Ovary (tissue), 9 donors: ENCODE results near the gene PARPBP. TPM values are rescaled to one million over a fixed set of nuclear protein-coding genes. Genes with fewer than 3 reads are reported as not detected.

Experiments used
- DNase-seq, 5 donors: peaks; one replicate each; pipeline ENCODE4 v3.0.0-alpha.2; 2019 to 2020
- H3K27ac ChIP-seq, 2 donors: fragments of 200-600 bp; one replicate each; pipeline versions ENCODE4 v1.5.1 to v1.8.0; 2019 to 2022
- H3K27me3 ChIP-seq: fragments of 200-600 bp; one replicate; pipeline ENCODE4 v1.8.0; 2022
- H3K36me3 ChIP-seq: fragments of 200-600 bp; sonication (generic); one replicate; pipeline ENCODE4 v1.5.1; 2019
- H3K4me1 ChIP-seq: one replicate; pipeline ENCODE4 v1.8.1; 2013; ENCODE audit warnings: mild to moderate bottlenecking, moderate library complexity; ENCODE audit not compliant: insufficient read depth
- H3K4me3 ChIP-seq: fragments of 200-600 bp; sonication (generic); one replicate; pipeline ENCODE4 v1.5.1; 2017
- H3K9me3 ChIP-seq, 2 donors: fragments of 200-600 bp in 1 of 2; sonication (generic) in 1 of 2; one replicate each; pipeline versions ENCODE4 v1.5.1 to v1.8.1; 2013 to 2019; ENCODE audit warnings: mild to moderate bottlenecking in 1 of 2, moderate library complexity in 1 of 2
- CTCF ChIP-seq, 3 donors: fragments of 450-650 bp in 2 of 3; fragments of 200-600 bp in 1 of 3; IDR thresholded peaks; one replicate each; pipeline versions ENCODE4 v1.5.1 to v1.8.0; 2016 to 2022; ENCODE audit warnings: antibody characterized with exemption in 3 of 3, mild to moderate bottlenecking in 1 of 3
- EP300 ChIP-seq: sonication (generic); formaldehyde crosslinking; IDR thresholded peaks from one replicate; pipeline ENCODE4 v1.6.1; 2017; ENCODE audit warnings: antibody characterized with exemption
- POLR2A ChIP-seq: fragments of 450-650 bp; IDR thresholded peaks from one replicate; pipeline ENCODE4 v1.6.1; 2017; ENCODE audit warnings: antibody characterized with exemption, mild to moderate bottlenecking, moderate library complexity
- WGBS, 3 donors: extraction: QIAGEN DNeasy Blood & Tissue Kit in 1 of 3; methylation state at CpG; one replicate each; pipeline versions ENCODE4 v1.1.5 to v1.1.7; 2013 to 2017; 5-methylcytosine and 5-hydroxymethylcytosine counted together
- intact Hi-C, 4 donors: fragments of 100-400 bp; cut with DNase I; formaldehyde crosslinking; loops; one replicate each; pipeline versions ENCODE4 v1.11.0 to v1.15.1; 2022 to 2023
- polyA plus RNA-seq, 2 donors: library from polyadenylated mRNA; stranded (reverse); fragments of 200-250 nt in 1 of 2; fragments of 350-450 nt in 1 of 2; fragmentation: Illumina TruSeq in 1 of 2; extraction: RNeasy Lipid Tissue Mini Kit (QIAGEN cat#74804) in 1 of 2; gene quantifications; one replicate each; pipeline ENCODE4 v1.2.3, GENCODE V29; 2013 to 2014
- total RNA-seq, 7 donors: library from RNA; depleted of rRNA in 2 of 7; stranded (reverse); fragments of >200 nt in 2 of 7; fragmentation: NEBNext Ultra II Directional in 3 of 7; extraction: Animal tissue kit (Norgen Biotek cat#: 25700) in 3 of 7; gene quantifications; one replicate each; pipeline versions ENCODE4 v1.1.0 to v1.2.4, GENCODE V29; 2016 to 2023
- donor health status: DM: no; HTN: no; CAD: no; lungs with moderate emphysema.
- donor health status: DM: no; HTN: no; CAD: no.
- donor health status: Bipolar disorder and iron deficiency.
- donor health status: DM: yes; HTN: yes; CAD: no.
- donor health status: DM: no; HTN: no; CAD: no.
- donor health status: DM: yes; HTN: yes; CAD: no.

Gene PARPBP
- total and polyA plus RNA-seq, 9 donors, result 0.45 to 2.5 (median 1.3) TPM

- intact Hi-C loops, result no loop called here
- no peak overlapping the region for H3K27ac ChIP-seq
- no peaks in the 10 kb centered on the region for H3K27me3 ChIP-seq
- H3K36me3 ChIP-seq, result no peaks in the 10 kb centered on the region
- H3K4me1 ChIP-seq, result no peaks in the 10 kb centered on the region
- no peak overlapping the region for H3K4me3 ChIP-seq
- no peaks in the 10 kb centered on the region for H3K9me3 ChIP-seq
- no peak for DNase-seq
- TF ChIP-seq POLR2A, result no peak
- TF ChIP-seq EP300, result no peak
- TF ChIP-seq CTCF (IDR thresholded peaks at IDR 0.05), result no peak
These were observed 9.2 kb upstream of the PARPBP start for GRCh38 chr12:102110782-102111181.

- Histone ChIP-seq H3K4me3 (no peak overlapping the region), H3K4me1 (no peaks in the 10 kb centered on the region), H3K27ac (no peak overlapping the region), H3K9me3 (no peaks in the 10 kb centered on the region), H3K27me3 (no peaks in the 10 kb centered on the region), H3K36me3 (no peaks in the 10 kb centered on the region)
- TF ChIP-seq POLR2A, result no peak
- no peak for TF ChIP-seq EP300
- TF ChIP-seq CTCF (IDR thresholded peaks at IDR 0.05), result no peak
- WGBS, 3 donors, result 76 to 81% (median 79%) methylated on average over 2 of the region's 2 CpGs
- intact Hi-C loops, result no loop called here
- no peak for DNase-seq
These were observed 5.8 kb upstream of the PARPBP start for GRCh38 chr12:102114212-102114611.

GRCh38 chr12:102116392-102116791, 3.6 kb upstream of the PARPBP start:
- intact Hi-C loops, result no loop called here
- TF ChIP-seq EP300 (no peak), POLR2A (no peak), CTCF (IDR thresholded peaks at IDR 0.05) (no peak)
- WGBS, 3 donors, result 91 to 95% (median 93%) methylated on average over 7 of the region's 7 CpGs
- Histone ChIP-seq H3K27ac (no peak overlapping the region), H3K4me3 (no peak overlapping the region), H3K4me1 (peaks cover 7% of the 10 kb centered on the region), H3K9me3 (no peaks in the 10 kb centered on the region), H3K36me3 (no peaks in the 10 kb centered on the region), H3K27me3 (no peaks in the 10 kb centered on the region)
- no peak for DNase-seq

GRCh38 chr12:102118874-102119273, 1.1 kb upstream of the PARPBP start:
- DNase-seq, result no peak
- Histone ChIP-seq H3K27me3 (no peaks in the 10 kb centered on the region), H3K4me1 (peaks cover 7% of the 10 kb centered on the region), H3K36me3 (no peaks in the 10 kb centered on the region), H3K27ac (no peak overlapping the region), H3K4me3 (peak overlapping the region; percentile 76), H3K9me3 (no peaks in the 10 kb centered on the region)
- TF ChIP-seq POLR2A (no peak), CTCF (IDR thresholded peaks at IDR 0.05) (no peak), EP300 (no peak)
- 47 to 64% (median 59%) methylated on average over 2 of the region's 2 CpGs for WGBS, 3 donors
- intact Hi-C loops, result no loop called here

DNA sequence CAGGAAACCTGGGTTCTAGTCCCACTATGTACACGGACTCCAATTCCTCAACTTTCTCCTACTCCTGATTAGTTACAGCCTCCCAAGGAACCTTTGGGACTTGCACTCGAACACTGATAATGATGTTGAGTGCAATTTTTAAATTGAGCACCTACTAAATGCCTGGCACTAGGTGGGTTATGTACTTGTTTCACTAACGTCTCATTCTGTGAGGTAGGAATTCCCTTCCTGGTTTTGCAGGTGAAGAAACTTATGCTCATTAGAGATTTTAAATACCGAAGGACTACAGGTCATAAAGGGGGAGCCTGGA, 536 bp downstream of the PARPBP start:
- H3K4me3 ChIP-seq, result peak overlapping the region; percentile 76
- H3K9me3 ChIP-seq, result no peaks in the 10 kb centered on the region
- no peak for DNase-seq
- H3K27me3 ChIP-seq, result no peaks in the 10 kb centered on the region
- H3K27ac ChIP-seq, result no peak overlapping the region
- peaks cover 7% of the 10 kb centered on the region for H3K4me1 ChIP-seq
- WGBS, 3 donors, result 1 to 2% (median 2%) methylated on average over 4 of the region's 4 CpGs
- intact Hi-C loops, result no loop called here
- no peak for TF ChIP-seq CTCF (IDR thresholded peaks at IDR 0.05)
- no peak for TF ChIP-seq EP300
- TF ChIP-seq POLR2A, result no peak
- H3K36me3 ChIP-seq, result no peaks in the 10 kb centered on the region
